Stimulated activated CD4-positive, alpha-beta T cell treated with anti-CD3 and anti-CD28 coated beads, Interleukin-4, amount 100 ng/mL, for 24 hours (primary cell): ENCODE data around the gene IRF5.
"Not testable (repeated sequence)": the region's sequence is repeated elsewhere in the genome, so short reads cannot be mapped to it uniquely, and the experiment has no call there.

Experiments used
- DNase-seq: peaks from one replicate; pipeline ENCODE4 v3.0.0-alpha.2; 2020

The IRF5 gene

GRCh38 chr7:128974241-128974934 is 36.7 kb downstream of the IRF5 start:
- no peak for DNase-seq

GRCh38 chr7:128982105-128982504 is 44.4 kb downstream of the IRF5 start:
- no peak for DNase-seq

GRCh38 chr7:128985660-128986059 is 47.9 kb downstream of the IRF5 start:
- no peak for DNase-seq

GRCh38 chr7:128986609-128987008 is 48.9 kb downstream of the IRF5 start:
- DNase-seq = no peak

GRCh38 chr7:128988372-128988771 is 50.6 kb downstream of the IRF5 start:
- DNase-seq = no peak

- no peak for DNase-seq
Measured at GRCh38 chr7:128989961-128990360, 52.2 kb downstream of the IRF5 start.

GRCh38 chr7:128993419-128993818 is 55.7 kb downstream of the IRF5 start:
- DNase-seq = no peak

GRCh38 chr7:128994560-128994959 is 56.8 kb downstream of the IRF5 start:
- DNase-seq = not testable (repeated sequence)

GRCh38 chr7:128997181-128997580 is 59.5 kb downstream of the IRF5 start:
- no peak for DNase-seq
